Brain microvascular endothelial cell (primary cell): ENCODE results near the gene ADGRD1.

Experiments used
- DNase-seq: peaks from one replicate; pipeline ENCODE4 v3.0.0-alpha.2; 2020
- H3K27ac ChIP-seq: fragments of 250-450 bp; sonication (Bioruptor Pico); 2 replicates; pipeline ENCODE4 v1.5.1; 2020; ENCODE audit warnings: mild to moderate bottlenecking, moderate library complexity
- H3K27me3 ChIP-seq: fragments of 250-450 bp; sonication (Bioruptor Pico); replicated peaks from 2 replicates; pipeline ENCODE4 v1.5.1; 2020; ENCODE audit warnings: mild to moderate bottlenecking
- H3K36me3 ChIP-seq: fragments of 250-450 bp; sonication (Bioruptor Pico); replicated peaks from 2 replicates; pipeline ENCODE4 v1.5.1; 2020; ENCODE audit warnings: mild to moderate bottlenecking
- H3K4me3 ChIP-seq: 2 replicates; pipeline ENCODE4 v1.5.1; 2011; ENCODE audit warnings: low read depth, mild to moderate bottlenecking, control low read depth, low read length, moderate library complexity
- CTCF ChIP-seq: IDR thresholded peaks from 2 replicates; pipeline ENCODE4 v1.5.1; 2011; ENCODE audit warnings: low read depth, mild to moderate bottlenecking, moderate library complexity, low read length, control low read depth, inconsistent platforms; ENCODE audit errors: missing control alignments
- in situ Hi-C: cut with HindIII; loops from 2 replicates; pipeline ENCODE4 v1.10.0; 2017; ENCODE audit warnings: low sequenced_read_pairs, low pct_ligation_motif_present

The ADGRD1 gene

GRCh38 chr12:131135786-131136538 is 182.3 kb downstream of the ADGRD1 start:
- no peak for DNase-seq
- Histone ChIP-seq H3K27me3 (no peaks in the 10 kb centered on the region), H3K27ac (no peak overlapping the region), H3K36me3 (no peaks in the 10 kb centered on the region), H3K4me3 (no peak overlapping the region)
- no peak for TF ChIP-seq CTCF
- in situ Hi-C loops: no loop called here

GRCh38 chr12:131136539-131136872 is 182.8 kb downstream of the ADGRD1 start:
- no peak for DNase-seq
- no peak overlapping the region for H3K27ac ChIP-seq
- H3K36me3 ChIP-seq: no peaks in the 10 kb centered on the region
- TF ChIP-seq CTCF: no peak
- in situ Hi-C loops: no loop called here
- no peak overlapping the region for H3K4me3 ChIP-seq
- H3K27me3 ChIP-seq: no peaks in the 10 kb centered on the region

GRCh38 chr12:131137009-131137835 is 183.5 kb downstream of the ADGRD1 start:
- TF ChIP-seq CTCF: no peak
- no peak for DNase-seq
- Histone ChIP-seq H3K27ac (no peak overlapping the region), H3K27me3 (no peaks in the 10 kb centered on the region), H3K4me3 (no peak overlapping the region), H3K36me3 (no peaks in the 10 kb centered on the region)
- in situ Hi-C loops: no loop called here

- no peak for DNase-seq
- in situ Hi-C loops: no loop called here
- H3K27me3 ChIP-seq: no peaks in the 10 kb centered on the region
- no peak for TF ChIP-seq CTCF
- H3K36me3 ChIP-seq: no peaks in the 10 kb centered on the region
- H3K4me3 ChIP-seq: no peak overlapping the region
- no peak overlapping the region for H3K27ac ChIP-seq
These were observed 184.3 kb downstream of the ADGRD1 start for GRCh38 chr12:131137836-131138637.

- no peak for DNase-seq
- Histone ChIP-seq H3K36me3 (no peaks in the 10 kb centered on the region), H3K27me3 (no peaks in the 10 kb centered on the region), H3K27ac (no peak overlapping the region), H3K4me3 (no peak overlapping the region)
- no peak for TF ChIP-seq CTCF
- in situ Hi-C loops: no loop called here
These were observed 185.1 kb downstream of the ADGRD1 start for GRCh38 chr12:131138638-131139362.
